Liver (tissue), 9 donors: ENCODE results near the gene PLEKHA7. TPM values are rescaled to one million over a fixed set of nuclear protein-coding genes. Genes with fewer than 3 reads are reported as not detected.

Experiments
- DNase-seq: peaks from one replicate; pipeline ENCODE4 v3.0.0-alpha.2; 2017; ENCODE audit warnings: low spot score
- H3K27ac ChIP-seq, 2 donors: one replicate each; pipeline ENCODE4 v1.7.0; 2013; ENCODE audit warnings: inconsistent platforms in 2 of 2, low read length in 2 of 2, control low read depth in 1 of 2, low read depth in 1 of 2, mild to moderate bottlenecking in 1 of 2
- H3K27me3 ChIP-seq, 4 donors: one replicate each; pipeline versions ENCODE4 v1.6.1 to v1.7.0; 2013; ENCODE audit warnings: low read length in 3 of 4, inconsistent platforms in 1 of 4, mild to moderate bottlenecking in 1 of 4, moderate library complexity in 1 of 4; ENCODE audit not compliant: control insufficient read depth in 4 of 4, insufficient read depth in 4 of 4
- H3K36me3 ChIP-seq, 4 donors: one replicate each; pipeline versions ENCODE4 v1.6.1 to v1.7.0; 2013; ENCODE audit warnings: low read length in 3 of 4, mild to moderate bottlenecking in 3 of 4, low read depth in 1 of 4, moderate library complexity in 1 of 4; ENCODE audit not compliant: control insufficient read depth in 4 of 4, insufficient read depth in 3 of 4
- H3K4me1 ChIP-seq, 4 donors: one replicate each; pipeline versions ENCODE4 v1.6.1 to v1.7.0; 2013; ENCODE audit warnings: low read length in 3 of 4, mild to moderate bottlenecking in 3 of 4, moderate library complexity in 1 of 4; ENCODE audit not compliant: control insufficient read depth in 4 of 4, insufficient read depth in 4 of 4
- H3K4me3 ChIP-seq, 3 donors: one replicate each; pipeline versions ENCODE4 v1.6.1 to v1.7.0; 2013; ENCODE audit warnings: low read length in 3 of 3, control low read depth in 1 of 3, low read depth in 1 of 3, mild to moderate bottlenecking in 1 of 3
- H3K9ac ChIP-seq, 2 donors: one replicate each; pipeline ENCODE4 v1.7.0; 2013; ENCODE audit warnings: low read length in 2 of 2, mild to moderate bottlenecking in 2 of 2, moderate library complexity in 2 of 2, control low read depth in 1 of 2, low read depth in 1 of 2
- H3K9me3 ChIP-seq, 4 donors: one replicate each; pipeline versions ENCODE4 v1.6.1 to v1.7.0; 2013; ENCODE audit warnings: low read length in 3 of 4; ENCODE audit not compliant: control insufficient read depth in 4 of 4
- CTCF ChIP-seq: fragments of 150-350 bp; IDR thresholded peaks from 2 replicates; pipeline ENCODE4 v1.5.1; 2017; ENCODE audit warnings: improper control_type of control experiment, low read depth, low read length; ENCODE audit not compliant: missing input control
- EGR1 ChIP-seq, 2 donors: IDR thresholded peaks; 2 replicates each; pipeline ENCODE4 v1.6.1; 2016 to 2018; ENCODE audit warnings: antibody characterized with exemption in 2 of 2, low read depth in 2 of 2
- FOXA2 ChIP-seq: IDR thresholded peaks from 2 replicates; pipeline ENCODE4 v1.6.1; 2016; ENCODE audit warnings: antibody characterized with exemption
- HNF4A ChIP-seq, 2 donors: conservative IDR thresholded peaks; 2 replicates each; pipeline ENCODE4 v1.6.1; 2016; ENCODE audit warnings: antibody characterized with exemption in 2 of 2, mild to moderate bottlenecking in 2 of 2
- HNF4G ChIP-seq: IDR thresholded peaks from 2 replicates; pipeline ENCODE4 v1.6.1; 2016; ENCODE audit warnings: antibody characterized with exemption
- JUND ChIP-seq, 2 donors: IDR thresholded peaks; 2 replicates each; pipeline ENCODE4 v1.6.1; 2016; ENCODE audit warnings: antibody characterized with exemption in 2 of 2
- MAX ChIP-seq: IDR thresholded peaks from 2 replicates; pipeline ENCODE4 v1.6.1; 2016; ENCODE audit warnings: antibody characterized with exemption
- NR2F2 ChIP-seq: IDR thresholded peaks from 2 replicates; pipeline ENCODE4 v1.6.1; 2016; ENCODE audit warnings: antibody characterized with exemption
- REST ChIP-seq: IDR thresholded peaks from 2 replicates; pipeline ENCODE4 v1.6.1; 2016; ENCODE audit warnings: antibody characterized with exemption, mild to moderate bottlenecking
- RXRA ChIP-seq, 2 donors: IDR thresholded peaks; 2 replicates each; pipeline ENCODE4 v1.6.1; 2017 to 2018; ENCODE audit warnings: antibody characterized with exemption in 2 of 2, mild to moderate bottlenecking in 1 of 2
- SP1 ChIP-seq: IDR thresholded peaks from 2 replicates; pipeline ENCODE4 v1.6.1; 2018; ENCODE audit warnings: antibody characterized with exemption, mild to moderate bottlenecking
- YY1 ChIP-seq: IDR thresholded peaks from 2 replicates; pipeline ENCODE4 v1.6.1; 2016; ENCODE audit warnings: antibody characterized with exemption, mild to moderate bottlenecking
- ZBTB33 ChIP-seq: IDR thresholded peaks from 2 replicates; pipeline ENCODE4 v1.6.1; 2016; ENCODE audit warnings: antibody characterized with exemption
- WGBS: extraction: QIAGEN DNeasy Blood & Tissue Kit; methylation state at CpG from one replicate; pipeline ENCODE4 v1.1.7; 2013; 5-methylcytosine and 5-hydroxymethylcytosine counted together
- polyA plus RNA-seq, 2 donors: library from polyadenylated mRNA; stranded (reverse) in 1 of 2; unstranded in 1 of 2; fragments of 200-250 nt in 1 of 2; fragments of >200 nt in 1 of 2; fragmentation: Nextera tagmentation in 1 of 2; extraction: Ambion mirVana in 1 of 2; gene quantifications; one replicate each; pipeline versions ENCODE4 v1.2.1 to v1.2.3, GENCODE V29; 2013 to 2015
- total RNA-seq, 2 donors: library from RNA; depleted of rRNA; stranded (reverse); fragments of >200 nt; gene quantifications; one replicate each; pipeline ENCODE4 v1.2.3, GENCODE V29; 2014
- donor health status: healthy.
- donor health status: healthy.
- donor health status: healthy.
- donor health status: healthy.
- donor health status: healthy.

Gene PLEKHA7
- total and polyA plus RNA-seq, 4 donors = 6.1 to 28.8 (median 8.5) TPM

- H3K9ac ChIP-seq = no peak overlapping the region
These were observed 230.9 kb downstream of the PLEKHA7 start for GRCh38 chr11:16783321-16783801.

More at GRCh38 chr11:16783321-16783801, 230.9 kb downstream of the PLEKHA7 start:
- TF ChIP-seq REST (no peak), FOXA2 (no peak), JUND (IDR thresholded peaks at IDR 0.05) (no peak), HNF4A (conservative IDR thresholded peaks at IDR 0.05) (no peak), YY1 (no peak), SP1 (no peak), RXRA (IDR thresholded peaks at IDR 0.05) (no peak), NR2F2 (no peak), MAX (no peak), CTCF (no peak), EGR1 (IDR thresholded peaks at IDR 0.05; ENCODE audit: low read depth in 2 of 2) (no peak), HNF4G (no peak), ZBTB33 (no peak)
- Histone ChIP-seq H3K9me3 (no peaks in the 10 kb centered on the region), H3K4me3 (no peak overlapping the region), H3K4me1 (peaks cover 14 to 38% (median 31%) of the 10 kb centered on the region in 4 donors), H3K27me3 (no peaks in the 10 kb centered on the region), H3K36me3 (peaks cover 0 to 3% (median 1%) of the 10 kb centered on the region in 4 donors), H3K27ac (no peak overlapping the region)
- no peak for DNase-seq
- 92% methylated on average over 22 of the region's 22 CpGs for WGBS
